Activated naive CD4-positive, alpha-beta T cell treated with Interleukin-2 at 50 U/mL for 16 hours (primary cell): ENCODE results near the gene RIPPLY3.
"Not testable (repeated sequence)": the region's sequence is repeated elsewhere in the genome, so short reads cannot be mapped to it uniquely, and the experiment has no call there.

Source experiments
- DNase-seq: peaks from one replicate; pipeline ENCODE4 v3.0.0-alpha.2; 2020

RIPPLY3 gene

GRCh38 chr21:37026499-37026898, 20.0 kb downstream of the RIPPLY3 start:
- DNase-seq: no peak

GRCh38 chr21:37028570-37028969, 22.1 kb downstream of the RIPPLY3 start:
- DNase-seq: no peak

- no peak for DNase-seq
These were observed 24.4 kb downstream of the RIPPLY3 start for GRCh38 chr21:37030864-37031263.

- DNase-seq: no peak
These were observed 25.8 kb downstream of the RIPPLY3 start for GRCh38 chr21:37032293-37032692.

GRCh38 chr21:37032877-37033471, 26.5 kb downstream of the RIPPLY3 start:
- no peak for DNase-seq

GRCh38 chr21:37034394-37034793, 27.9 kb downstream of the RIPPLY3 start:
- DNase-seq: not testable (repeated sequence)

- no peak for DNase-seq
These were observed 29.7 kb downstream of the RIPPLY3 start for GRCh38 chr21:37036177-37036576.

- no peak for DNase-seq
These were observed 33.0 kb downstream of the RIPPLY3 start for GRCh38 chr21:37039411-37040075.

- DNase-seq: no peak
These were observed 33.7 kb downstream of the RIPPLY3 start for GRCh38 chr21:37040212-37040611.

- DNase-seq: no peak
These were observed 35.3 kb downstream of the RIPPLY3 start for GRCh38 chr21:37041706-37042271.

GRCh38 chr21:37043818-37044217, 37.3 kb downstream of the RIPPLY3 start:
- DNase-seq: no peak

GRCh38 chr21:37044643-37045042, 38.1 kb downstream of the RIPPLY3 start:
- DNase-seq: no peak

GRCh38 chr21:37045149-37045548, 38.6 kb downstream of the RIPPLY3 start:
- no peak for DNase-seq

GRCh38 chr21:37045556-37045955, 39.1 kb downstream of the RIPPLY3 start:
- no peak for DNase-seq

- no peak for DNase-seq
These were observed 40.6 kb downstream of the RIPPLY3 start for GRCh38 chr21:37047079-37047478.

- DNase-seq: not testable (repeated sequence)
These were observed 43.2 kb downstream of the RIPPLY3 start for GRCh38 chr21:37049741-37050140.

GRCh38 chr21:37055271-37055855, 48.9 kb downstream of the RIPPLY3 start:
- DNase-seq: no peak

- no peak for DNase-seq
These were observed 51.1 kb downstream of the RIPPLY3 start for GRCh38 chr21:37057614-37058013.

GRCh38 chr21:37058261-37058660, 51.8 kb downstream of the RIPPLY3 start:
- no peak for DNase-seq

GRCh38 chr21:37059181-37059580, 52.7 kb downstream of the RIPPLY3 start:
- no peak for DNase-seq

GRCh38 chr21:37060296-37060695, 53.8 kb downstream of the RIPPLY3 start:
- DNase-seq: no peak

GRCh38 chr21:37061926-37062592, 55.6 kb downstream of the RIPPLY3 start:
- DNase-seq: no peak

GRCh38 chr21:37062593-37062935, 56.1 kb downstream of the RIPPLY3 start:
- no peak for DNase-seq

- DNase-seq: no peak
These were observed 56.9 kb downstream of the RIPPLY3 start for GRCh38 chr21:37063433-37063832.
